Lower leg skin (tissue), 3 donors: ENCODE results near the gene APCDD1.

ENCODE experiments used
- CTCF ChIP-seq, 3 donors: fragments of 450-650 bp; IDR thresholded peaks; one replicate each; pipeline ENCODE4 v1.5.1; 2016; ENCODE audit warnings: antibody characterized with exemption in 3 of 3, mild to moderate bottlenecking in 3 of 3, moderate library complexity in 2 of 3
- POLR2A ChIP-seq, 2 donors: fragments of 450-650 bp; IDR thresholded peaks; one replicate each; pipeline ENCODE4 v1.6.1; 2016 to 2017; ENCODE audit warnings: antibody characterized with exemption in 2 of 2, mild to moderate bottlenecking in 1 of 2, moderate library complexity in 1 of 2

- TF ChIP-seq CTCF (IDR thresholded peaks at IDR 0.05) (no peak), POLR2A (IDR thresholded peaks at IDR 0.05) (no peak)
These were observed 60.2 kb downstream of the APCDD1 start for GRCh38 chr18:10514601-10515000.
